LNCaP clone FGC (cell line): ENCODE data around the gene MRGPRX1.
"Not testable (repeated sequence)": the region's sequence is repeated elsewhere in the genome, so short reads cannot be mapped to it uniquely, and the experiment has no call there.

Source experiments
- DNase-seq: peaks from one replicate; pipeline ENCODE4 v3.0.0-alpha.2; 2011; ENCODE audit warnings: low read depth
- H3K4me3 ChIP-seq: 2 replicates; pipeline ENCODE4 v1.5.1; 2011; ENCODE audit warnings: mild to moderate bottlenecking, low read depth, low read length, control low read depth
- CTCF ChIP-seq: IDR thresholded peaks from 2 replicates; pipeline ENCODE4 v1.5.1; 2012; ENCODE audit warnings: mild to moderate bottlenecking; ENCODE audit not compliant: control insufficient read depth, insufficient read depth; ENCODE audit errors: extremely low read depth

The MRGPRX1 gene

DNA sequence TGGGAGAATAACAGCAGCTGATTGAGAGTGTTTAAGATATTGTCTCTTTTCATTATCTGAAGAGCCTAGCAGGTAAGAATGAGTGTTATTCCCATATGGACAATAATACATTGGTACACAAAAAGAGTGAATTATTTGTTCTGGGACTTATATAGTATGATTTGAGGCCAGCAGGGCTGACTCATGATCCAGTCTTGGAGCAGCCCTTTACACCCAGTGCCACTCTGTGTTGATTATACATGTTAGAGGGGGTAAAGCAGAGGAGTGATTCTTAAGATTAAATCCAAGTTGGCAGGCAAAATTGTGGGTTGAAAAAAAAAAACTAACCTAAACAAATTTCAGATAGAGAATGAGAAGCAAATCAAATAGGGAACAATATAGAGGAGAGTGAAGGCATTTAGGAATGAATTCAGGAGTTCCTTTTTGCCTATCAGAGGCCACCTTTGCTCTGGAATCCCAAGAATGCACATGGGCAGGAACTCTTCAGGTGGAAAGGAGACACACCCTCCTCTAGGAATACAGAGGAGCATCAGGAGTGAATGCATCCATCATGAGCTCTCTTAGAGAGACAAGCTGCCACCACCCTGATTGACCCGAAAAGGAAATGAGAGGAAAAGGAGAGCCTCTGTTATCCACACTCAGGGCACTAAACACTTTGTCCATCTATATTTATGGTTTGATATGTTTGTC lies 19.2 kb upstream of the MRGPRX1 start:
- H3K4me3 ChIP-seq = no peak overlapping the region
- no peak for DNase-seq
- TF ChIP-seq CTCF = no peak

GRCh38 chr11:18956630-18957029 lies 17.4 kb upstream of the MRGPRX1 start:
- no peak for TF ChIP-seq CTCF
- no peak overlapping the region for H3K4me3 ChIP-seq
- no peak for DNase-seq

DNA sequence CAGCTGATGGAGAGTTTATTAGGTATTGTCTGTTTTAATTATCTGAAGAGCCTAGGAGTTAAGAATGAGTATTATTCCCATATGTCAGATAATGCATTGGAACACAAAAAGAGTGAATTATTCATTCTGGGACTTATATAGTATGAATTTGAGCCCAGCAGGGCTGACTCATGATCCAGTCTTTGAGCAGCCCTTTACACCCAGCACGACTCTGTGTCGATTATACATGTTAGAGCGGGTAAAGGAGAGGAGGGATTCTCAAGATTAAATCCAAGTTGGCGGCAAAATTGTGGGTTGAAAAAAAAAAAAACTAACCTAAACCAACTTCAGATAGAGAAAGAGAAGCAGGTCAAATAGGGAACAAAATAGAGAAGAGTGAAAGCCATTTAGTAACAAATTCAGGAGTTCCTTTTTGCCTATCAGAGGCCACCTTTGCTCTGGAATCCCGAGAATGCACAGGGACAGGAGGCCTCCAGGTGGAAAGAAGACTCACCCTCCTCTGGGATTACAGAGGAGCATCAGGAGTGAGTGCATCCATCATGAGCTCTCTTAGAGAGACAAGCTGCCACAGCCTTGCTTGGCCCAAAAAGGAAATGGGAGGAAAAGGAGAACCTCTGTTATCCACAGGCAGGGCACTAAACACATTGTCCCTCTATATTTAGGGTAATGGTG lies 3.1 kb downstream of the MRGPRX1 start:
- no peak for TF ChIP-seq CTCF
- no peak for DNase-seq
- H3K4me3 ChIP-seq = no peak overlapping the region

DNA sequence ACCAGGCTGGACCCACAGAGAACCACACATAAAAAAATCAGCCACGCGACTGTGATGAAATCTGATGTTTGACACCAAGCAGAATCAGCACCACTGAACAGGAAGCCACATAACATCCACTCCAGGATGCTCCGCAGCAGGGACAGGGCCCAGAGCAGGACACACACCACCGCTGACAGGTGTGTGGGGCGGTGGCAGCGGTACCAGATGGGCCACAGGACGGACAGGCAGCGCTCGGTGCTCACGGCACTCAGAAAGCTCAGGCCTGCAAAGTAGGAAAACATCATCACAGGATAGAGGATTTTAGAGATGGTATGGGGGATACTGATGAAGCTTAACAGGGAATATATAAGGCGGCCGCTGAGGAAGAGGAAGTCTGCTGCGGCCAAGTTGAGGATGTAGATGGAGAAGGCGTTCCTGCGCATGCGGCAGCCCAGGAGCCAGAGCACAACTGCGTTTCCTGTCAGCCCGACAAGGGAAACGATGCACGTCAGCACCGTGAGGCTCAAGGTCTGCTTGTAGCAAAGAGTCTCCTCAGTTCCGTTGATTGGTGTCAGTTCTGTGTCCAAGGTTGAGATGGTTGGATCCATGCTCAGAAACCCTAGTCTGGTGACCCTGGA lies 4.9 kb downstream of the MRGPRX1 start:
- no peak for DNase-seq
- no peak for TF ChIP-seq CTCF
- H3K4me3 ChIP-seq = no peak overlapping the region

DNA sequence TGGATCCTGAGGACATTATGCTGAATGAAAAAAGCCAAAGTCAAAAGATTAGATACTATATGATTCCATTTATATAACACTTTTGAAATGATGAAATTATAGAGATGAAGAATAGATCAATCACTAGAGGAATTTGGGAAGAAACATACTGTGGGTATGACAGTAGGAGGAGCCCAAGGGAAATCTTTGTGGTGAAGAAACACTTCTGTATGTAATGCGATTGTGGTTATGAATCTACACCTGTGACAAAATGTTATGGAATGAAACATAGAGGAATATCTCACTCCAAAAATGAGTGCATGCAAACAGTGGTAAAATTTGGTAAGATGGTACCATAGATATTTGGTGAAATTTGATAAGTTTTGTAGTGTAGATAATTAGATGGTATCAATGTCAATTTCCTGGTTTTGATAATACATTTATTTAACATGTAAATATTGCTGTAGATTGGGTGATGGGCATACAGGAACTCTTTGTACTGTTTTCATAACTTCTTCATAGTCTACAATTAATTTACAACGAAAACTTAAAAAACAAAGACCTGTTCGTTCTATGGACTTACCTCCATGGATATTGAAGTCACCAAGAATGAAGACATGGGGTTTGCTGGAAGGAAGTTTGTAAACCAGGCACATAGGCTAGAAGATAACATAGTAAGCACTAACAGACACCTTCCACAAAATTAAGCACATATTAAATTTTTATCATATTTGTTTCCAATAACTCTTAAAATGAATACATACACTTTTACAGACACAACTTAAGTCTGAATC lies 11.5 kb downstream of the MRGPRX1 start:
- TF ChIP-seq CTCF = no peak
- no peak for DNase-seq

GRCh38 chr11:18925426-18925825 lies 13.8 kb downstream of the MRGPRX1 start:
- not testable (repeated sequence) for DNase-seq, H3K4me3 ChIP-seq

More for the DNA sequence above, 11.5 kb downstream of the MRGPRX1 start:
- no peak overlapping the region for H3K4me3 ChIP-seq

DNA sequence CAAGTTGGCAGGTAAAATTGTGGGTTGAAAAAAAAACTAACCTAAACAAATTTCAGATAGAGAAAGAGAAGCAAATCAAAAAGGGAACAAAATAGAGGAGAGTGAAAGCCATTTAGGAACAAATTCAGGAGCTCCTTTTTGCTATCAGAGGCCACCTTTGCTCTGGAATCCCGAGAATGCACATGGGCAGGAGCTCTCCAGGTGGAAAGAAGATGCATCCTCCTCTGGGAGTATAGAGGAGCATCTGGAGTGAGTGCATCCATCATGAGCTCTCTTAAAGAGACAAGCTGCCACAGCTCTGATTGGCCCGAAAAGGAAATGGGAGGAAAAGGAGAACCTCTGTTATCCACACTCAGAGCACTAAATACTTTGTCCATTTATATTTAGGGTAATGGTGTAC lies 26.3 kb downstream of the MRGPRX1 start:
- no peak for TF ChIP-seq CTCF
- DNase-seq = no peak
- H3K4me3 ChIP-seq = no peak overlapping the region
